Small intestine (tissue), 7 donors: ENCODE data around the gene HPSE2. TPM values are rescaled to one million over a fixed set of nuclear protein-coding genes. Genes with fewer than 3 reads are reported as not detected.

Experiments used
- DNase-seq, 2 donors: peaks; one replicate each; pipeline versions ENCODE4 v3.0.0 to v3.0.0-alpha.2; 2013
- FAIRE-seq: peaks from 2 replicates; lab custom pipeline; 2012; peaks lifted over from hg19 to GRCh38; lab: Jason Lieb, UNC
- H3K27ac ChIP-seq, 3 donors: one replicate each; pipeline ENCODE4 v1.5.1; 2013; ENCODE audit warnings: low read length in 2 of 3, mild to moderate bottlenecking in 2 of 3, control low read depth in 1 of 3, inconsistent platforms in 1 of 3, low read depth in 1 of 3, moderate library complexity in 1 of 3
- H3K27me3 ChIP-seq, 3 donors: one replicate each; pipeline ENCODE4 v1.6.1; 2013; ENCODE audit warnings: low read length in 3 of 3, inconsistent platforms in 1 of 3; ENCODE audit not compliant: control insufficient read depth in 3 of 3, insufficient read depth in 3 of 3
- H3K36me3 ChIP-seq, 3 donors: one replicate each; pipeline ENCODE4 v1.6.1; 2013; ENCODE audit warnings: low read length in 3 of 3, inconsistent platforms in 1 of 3, low read depth in 1 of 3, mild to moderate bottlenecking in 1 of 3, moderate library complexity in 1 of 3; ENCODE audit not compliant: control insufficient read depth in 3 of 3, insufficient read depth in 2 of 3
- H3K4me1 ChIP-seq, 3 donors: one replicate each; pipeline ENCODE4 v1.6.1; 2013; ENCODE audit warnings: low read length in 2 of 3, inconsistent platforms in 1 of 3, low read depth in 1 of 3, mild to moderate bottlenecking in 1 of 3, moderate library complexity in 1 of 3; ENCODE audit not compliant: control insufficient read depth in 3 of 3, insufficient read depth in 2 of 3
- H3K4me3 ChIP-seq, 3 donors: one replicate each; pipeline ENCODE4 v1.5.1; 2013; ENCODE audit warnings: low read length in 3 of 3, control low read depth in 1 of 3, inconsistent platforms in 1 of 3, low read depth in 1 of 3, mild to moderate bottlenecking in 1 of 3, moderate library complexity in 1 of 3
- H3K9me3 ChIP-seq, 2 donors: one replicate each; pipeline ENCODE4 v1.6.1; 2013; ENCODE audit warnings: low read depth in 1 of 2, low read length in 1 of 2; ENCODE audit not compliant: control insufficient read depth in 2 of 2, insufficient read depth in 1 of 2
- WGBS, 3 donors: extraction: QIAGEN DNeasy Blood & Tissue Kit; methylation state at CpG; one replicate each; pipeline ENCODE4 v1.1.7; 2013; 5-methylcytosine and 5-hydroxymethylcytosine counted together
- polyA plus RNA-seq, 4 donors: library from polyadenylated mRNA; stranded (reverse) in 3 of 4; unstranded in 1 of 4; fragments of 200-250 nt in 3 of 4; fragments of 120-200 nt in 1 of 4; gene quantifications; one replicate each; pipeline versions ENCODE4 v1.2.1 to v1.2.3, GENCODE V29; 2013
- donor health status: healthy with polysubstance abuse.
- donor health status: control.
- donor health status: control.
- donor health status: Bipolar disorder and iron deficiency.
- donor health status: healthy.

HPSE2 gene
- polyA plus RNA-seq, 4 donors, result 0.22 to 9.4 (median 1.2) TPM

DNA sequence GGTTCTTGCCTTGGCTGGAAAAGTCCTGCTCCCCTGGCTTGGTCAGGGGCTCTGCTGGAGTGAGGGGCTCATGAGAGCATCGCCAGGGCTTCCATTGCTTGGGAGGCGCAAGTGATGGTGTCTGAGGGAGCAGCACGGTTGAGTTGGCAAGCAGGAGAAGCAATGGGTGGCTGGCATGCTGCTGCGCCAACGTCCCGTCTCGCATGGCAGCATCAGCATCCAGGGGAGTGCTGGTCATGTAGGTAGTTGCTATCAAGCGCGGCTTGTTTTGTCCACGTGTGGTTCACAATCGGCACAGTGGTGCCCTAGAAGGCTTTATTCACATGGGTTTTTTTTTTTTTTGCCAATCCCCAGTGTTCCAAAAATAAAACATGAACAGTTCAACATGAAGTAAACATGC, 824.5 kb downstream of the HPSE2 start:
- FAIRE-seq, result no peak
- 87 to 92% (median 88%) methylated on average over 11 of the region's 11 CpGs for WGBS, 3 donors
- peaks cover 0 to 23% (median 8%) of the 10 kb centered on the region in 3 donors for H3K4me1 ChIP-seq

DNA sequence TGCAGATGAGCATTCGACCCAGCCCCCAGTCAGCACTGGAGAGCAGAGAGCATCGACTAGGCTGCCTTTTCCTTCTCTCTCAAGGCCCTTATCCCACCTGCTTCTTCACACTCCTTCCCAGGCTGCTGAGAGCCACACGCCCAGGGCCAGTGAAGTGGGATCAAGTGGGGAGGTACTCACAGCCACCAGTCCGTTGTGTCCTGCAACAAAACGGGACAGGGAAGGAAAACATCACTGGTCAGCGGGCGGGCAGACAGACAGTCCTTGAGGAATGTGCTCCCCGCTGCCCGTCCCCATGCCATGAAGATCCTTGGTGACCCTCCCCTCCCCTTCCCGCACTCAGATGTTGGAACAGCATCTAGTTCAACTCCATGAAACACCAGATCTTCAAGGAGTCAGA, 824.9 kb downstream of the HPSE2 start:
- Histone ChIP-seq H3K4me3 (no peak overlapping the region), H3K9me3 (no peaks in the 10 kb centered on the region), H3K27me3 (no peaks in the 10 kb centered on the region), H3K4me1 (peaks cover 0 to 22% (median 8%) of the 10 kb centered on the region in 3 donors), H3K27ac (no peak overlapping the region), H3K36me3 (peaks cover 0 to 17% (median 0%) of the 10 kb centered on the region in 3 donors)
- FAIRE-seq, result no peak
- no peak for DNase-seq
- WGBS, 3 donors, result 86 to 91% (median 88%) methylated on average over 8 to 10 of the region's 10 CpGs

More for the DNA sequence above, 824.5 kb downstream of the HPSE2 start:
- no peak overlapping the region for H3K4me3 ChIP-seq
- H3K9me3 ChIP-seq, result no peaks in the 10 kb centered on the region
- H3K27me3 ChIP-seq, result no peaks in the 10 kb centered on the region
- H3K36me3 ChIP-seq, result peaks cover 0 to 19% (median 0%) of the 10 kb centered on the region in 3 donors
- H3K27ac ChIP-seq, result no peak overlapping the region
- DNase-seq, result no peak

- 91 to 98% (median 96%) methylated on average over 4 of the region's 4 CpGs for WGBS, 3 donors
- Histone ChIP-seq H3K9me3 (no peaks in the 10 kb centered on the region), H3K36me3 (peaks cover 0 to 12% (median 0%) of the 10 kb centered on the region in 3 donors), H3K4me3 (no peak overlapping the region), H3K27me3 (no peaks in the 10 kb centered on the region), H3K4me1 (peaks cover 0 to 18% (median 8%) of the 10 kb centered on the region in 3 donors), H3K27ac (no peak overlapping the region)
- DNase-seq (no peak), FAIRE-seq (no peak)
Measured at GRCh38 chr10:98410135-98410743, 825.4 kb downstream of the HPSE2 start.

DNA sequence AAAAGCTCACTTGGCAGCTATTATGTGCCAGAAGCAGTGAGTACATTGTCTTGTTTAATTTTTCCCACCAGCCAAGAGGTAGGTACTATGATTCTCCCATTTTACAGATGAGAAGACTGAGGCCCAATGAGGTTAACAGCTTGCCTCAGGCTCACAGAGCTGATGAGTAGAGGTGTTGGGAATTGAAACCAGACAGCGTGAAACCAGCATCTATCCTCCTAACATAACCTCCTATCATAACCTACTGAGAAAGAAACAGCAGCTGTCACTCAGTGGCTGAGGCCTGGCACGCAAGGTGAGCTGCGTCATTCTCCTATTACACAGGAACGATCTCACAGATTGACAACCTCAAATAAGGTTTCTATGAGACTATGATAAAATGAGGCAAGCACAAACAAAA, 826.9 kb downstream of the HPSE2 start:
- Histone ChIP-seq H3K27ac (no peak overlapping the region), H3K4me1 (peaks cover 0 to 16% (median 0%) of the 10 kb centered on the region in 3 donors), H3K9me3 (no peaks in the 10 kb centered on the region), H3K27me3 (no peaks in the 10 kb centered on the region), H3K36me3 (peaks cover 0 to 8% (median 0%) of the 10 kb centered on the region in 3 donors), H3K4me3 (no peak overlapping the region)
- FAIRE-seq, result no peak
- 82 to 85% (median 83%) methylated on average over 4 of the region's 4 CpGs for WGBS, 3 donors
- DNase-seq, result no peak

DNA sequence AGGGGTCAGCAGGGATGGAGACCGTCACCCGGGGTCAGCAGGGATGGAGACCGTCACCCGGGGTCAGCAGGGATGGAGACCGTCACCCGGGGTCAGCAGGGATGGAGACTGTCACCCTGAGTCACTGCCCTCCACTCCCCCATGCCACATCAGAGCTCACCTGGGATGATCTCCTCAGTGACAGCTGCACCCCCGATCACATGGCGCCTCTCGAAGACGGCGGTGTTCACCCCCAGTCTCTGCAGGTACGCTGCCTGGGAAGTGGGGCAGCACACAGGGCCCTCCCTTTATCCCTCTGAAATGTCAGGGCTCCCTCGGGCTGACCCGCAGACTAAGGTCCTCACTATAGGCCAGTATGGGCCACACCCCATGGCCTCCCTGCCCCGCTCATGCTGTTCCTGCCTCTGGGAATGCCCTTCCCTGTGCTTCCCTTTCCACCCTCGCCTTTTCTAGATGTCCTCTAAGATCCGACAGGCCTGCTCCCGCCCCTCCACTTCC, 827.9 kb downstream of the HPSE2 start:
- DNase-seq (no peak), FAIRE-seq (no peak)
- H3K27me3 ChIP-seq, result no peaks in the 10 kb centered on the region
- 92 to 98% (median 94%) methylated on average over 14 to 18 of the region's 18 CpGs for WGBS, 3 donors
- H3K27ac ChIP-seq, result no peak overlapping the region
- peaks cover 0 to 16% (median 0%) of the 10 kb centered on the region in 3 donors for H3K4me1 ChIP-seq
- H3K36me3 ChIP-seq, result peaks cover 0 to 14% (median 0%) of the 10 kb centered on the region in 3 donors
- H3K4me3 ChIP-seq, result no peak overlapping the region
- no peaks in the 10 kb centered on the region for H3K9me3 ChIP-seq

Other genes starting within 250 kb of the HPSE2 start
- gene CNNM1, start 93.5 kb upstream of the HPSE2 start, polyA plus RNA-seq, result under 1 TPM in 2 of 4 donors, not detected in 2; 0.63 to 0.64 TPM
- 100 to 1,000 TPM in 1 of 4 donors, 10 to 100 TPM in 3; 23.5 to 105 (median 72.0) TPM for gene GOT1, start 194.8 kb upstream of the HPSE2 start, polyA plus RNA-seq